Measurements from ENCODE around the gene CBL.

GRCh38 chr11:119173453-119173852, 32.7 kb upstream of the CBL start:
- TF ChIP-seq POLR2AphosphoS5 (IDR thresholded peaks at IDR 0.05; ENCODE audit: low read depth, low read length), result no peak
- no peak for TF ChIP-seq POLR2A (IDR thresholded peaks at IDR 0.05; ENCODE audit: low read depth, low read length)

Measured in GM12891 (cell line).